Effector memory CD4-positive, alpha-beta T cell (primary cell): ENCODE results near the gene GNAO1.

Experiments
- DNase-seq, 3 donors: peaks; one replicate each; pipeline ENCODE4 v3.0.0-alpha.2; 2020
- H3K27ac ChIP-seq: 2 replicates; pipeline ENCODE4 v1.7.0; 2013; ENCODE audit warnings: mild to moderate bottlenecking, low read length, moderate library complexity; ENCODE audit not compliant: insufficient read depth, poor library complexity, severe bottlenecking
- H3K27me3 ChIP-seq: replicated peaks from 2 replicates; pipeline ENCODE4 v1.7.0; 2013; ENCODE audit warnings: mild to moderate bottlenecking, low read length; ENCODE audit not compliant: insufficient read depth, control insufficient read depth, poor library complexity, severe bottlenecking
- H3K36me3 ChIP-seq: 2 replicates; pipeline ENCODE4 v1.7.0; 2013; ENCODE audit warnings: mild to moderate bottlenecking, low read length, moderate library complexity; ENCODE audit not compliant: control insufficient read depth, insufficient read depth
- H3K4me1 ChIP-seq: 2 replicates; pipeline ENCODE4 v1.7.0; 2013; ENCODE audit warnings: low read length, mild to moderate bottlenecking; ENCODE audit not compliant: control insufficient read depth, insufficient read depth, poor library complexity, severe bottlenecking
- H3K4me3 ChIP-seq: 2 replicates; pipeline ENCODE4 v1.7.0; 2013; ENCODE audit warnings: low read length, low read depth, mild to moderate bottlenecking; ENCODE audit not compliant: insufficient read depth, poor library complexity, severe bottlenecking
- H3K9me3 ChIP-seq: 2 replicates; pipeline ENCODE4 v1.7.0; 2013; ENCODE audit warnings: mild to moderate bottlenecking, low read length, moderate library complexity; ENCODE audit not compliant: control insufficient read depth

The GNAO1 gene

GRCh38 chr16:56343661-56344517 is 152.6 kb downstream of the GNAO1 start:
- no peaks in the 10 kb centered on the region for H3K36me3 ChIP-seq

GRCh38 chr16:56344518-56345405 is 153.5 kb downstream of the GNAO1 start:
- no peak overlapping the region for H3K4me3 ChIP-seq
- H3K27ac ChIP-seq, result no peak overlapping the region
- no peaks in the 10 kb centered on the region for H3K27me3 ChIP-seq
- no peak for DNase-seq
- H3K36me3 ChIP-seq, result no peaks in the 10 kb centered on the region
- no peaks in the 10 kb centered on the region for H3K4me1 ChIP-seq
- H3K9me3 ChIP-seq, result no peaks in the 10 kb centered on the region

More at GRCh38 chr16:56343661-56344517, 152.6 kb downstream of the GNAO1 start:
- Histone ChIP-seq H3K9me3 (no peaks in the 10 kb centered on the region), H3K27me3 (no peaks in the 10 kb centered on the region), H3K4me3 (no peak overlapping the region), H3K4me1 (no peaks in the 10 kb centered on the region), H3K27ac (no peak overlapping the region)
- no peak for DNase-seq

GRCh38 chr16:56345406-56346050 is 154.2 kb downstream of the GNAO1 start:
- no peak overlapping the region for H3K27ac ChIP-seq
- DNase-seq, result no peak

GRCh38 chr16:56346131-56346890 is 155.0 kb downstream of the GNAO1 start:
- H3K27me3 ChIP-seq, result no peaks in the 10 kb centered on the region
- no peaks in the 10 kb centered on the region for H3K4me1 ChIP-seq
- no peaks in the 10 kb centered on the region for H3K36me3 ChIP-seq
- H3K4me3 ChIP-seq, result no peak overlapping the region
- no peak for DNase-seq
- no peaks in the 10 kb centered on the region for H3K9me3 ChIP-seq
- H3K27ac ChIP-seq, result no peak overlapping the region

More at GRCh38 chr16:56345406-56346050, 154.2 kb downstream of the GNAO1 start:
- Histone ChIP-seq H3K4me1 (no peaks in the 10 kb centered on the region), H3K4me3 (no peak overlapping the region), H3K9me3 (no peaks in the 10 kb centered on the region), H3K27me3 (no peaks in the 10 kb centered on the region), H3K36me3 (no peaks in the 10 kb centered on the region)

GRCh38 chr16:56347166-56347565 is 155.9 kb downstream of the GNAO1 start:
- Histone ChIP-seq H3K36me3 (no peaks in the 10 kb centered on the region), H3K27me3 (no peaks in the 10 kb centered on the region), H3K4me1 (no peaks in the 10 kb centered on the region)

GRCh38 chr16:56347670-56348069 is 156.4 kb downstream of the GNAO1 start:
- no peak for DNase-seq
- no peak overlapping the region for H3K27ac ChIP-seq
- H3K4me3 ChIP-seq, result no peak overlapping the region
- no peaks in the 10 kb centered on the region for H3K36me3 ChIP-seq
- H3K27me3 ChIP-seq, result no peaks in the 10 kb centered on the region
- no peaks in the 10 kb centered on the region for H3K4me1 ChIP-seq
- H3K9me3 ChIP-seq, result no peaks in the 10 kb centered on the region

More at GRCh38 chr16:56347166-56347565, 155.9 kb downstream of the GNAO1 start:
- no peak for DNase-seq
- H3K27ac ChIP-seq, result no peak overlapping the region
- H3K4me3 ChIP-seq, result no peak overlapping the region
- no peaks in the 10 kb centered on the region for H3K9me3 ChIP-seq

GRCh38 chr16:56348168-56349085 is 157.1 kb downstream of the GNAO1 start:
- DNase-seq, result no peak
- Histone ChIP-seq H3K9me3 (no peaks in the 10 kb centered on the region), H3K27ac (no peak overlapping the region), H3K4me1 (no peaks in the 10 kb centered on the region), H3K36me3 (no peaks in the 10 kb centered on the region), H3K4me3 (no peak overlapping the region), H3K27me3 (no peaks in the 10 kb centered on the region)

- Histone ChIP-seq H3K9me3 (no peaks in the 10 kb centered on the region), H3K36me3 (no peaks in the 10 kb centered on the region), H3K27ac (no peak overlapping the region), H3K4me1 (no peaks in the 10 kb centered on the region), H3K4me3 (no peak overlapping the region), H3K27me3 (no peaks in the 10 kb centered on the region)
- DNase-seq, result no peak
Measured at GRCh38 chr16:56349086-56349415, 157.8 kb downstream of the GNAO1 start.
